ENCODE results near the gene MAMDC2.
"Not testable (repeated sequence)": the region's sequence is repeated elsewhere in the genome, so short reads cannot be mapped to it uniquely, and the experiment has no call there.

The MAMDC2 gene

DNA sequence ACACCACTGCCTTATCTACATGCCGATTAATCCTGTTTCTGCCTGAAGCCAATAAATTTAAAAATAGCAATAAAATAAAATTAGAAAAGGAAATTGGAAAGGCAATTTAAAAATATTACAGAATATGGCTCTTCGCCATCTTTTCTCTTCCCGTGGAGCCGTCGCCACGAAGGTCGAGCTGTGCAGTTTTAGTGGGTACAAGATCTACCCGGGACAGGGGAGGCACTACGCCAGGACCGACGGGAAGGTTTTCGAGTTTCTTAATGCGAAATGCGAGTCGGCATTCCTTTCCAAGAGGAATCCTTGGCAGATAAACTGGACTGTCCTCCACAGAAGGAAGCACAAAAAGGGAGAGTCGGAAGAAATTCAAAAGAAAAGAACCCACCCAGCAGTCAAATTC is 173.4 kb downstream of the MAMDC2 start:
- no peak for DNase-seq

DNA sequence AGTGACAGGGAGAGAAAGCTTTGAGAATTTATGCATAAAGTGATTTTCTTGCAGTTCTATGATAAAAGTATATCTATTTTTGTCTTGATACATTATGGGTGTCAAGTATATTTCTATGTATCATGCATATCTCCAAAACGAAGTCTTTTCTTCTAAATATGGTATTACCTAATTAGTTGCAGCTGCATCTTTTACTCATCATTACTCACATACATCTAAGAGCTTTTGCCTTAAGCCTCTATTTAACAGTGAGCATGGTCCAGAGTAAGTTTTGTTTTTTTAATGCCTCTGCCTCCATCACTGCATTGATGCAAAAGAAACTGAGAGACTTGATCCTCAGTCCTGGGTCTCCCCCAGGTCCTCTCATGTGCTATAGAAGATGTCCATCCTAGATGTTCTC is 175.1 kb downstream of the MAMDC2 start:
- no peak for DNase-seq

DNA sequence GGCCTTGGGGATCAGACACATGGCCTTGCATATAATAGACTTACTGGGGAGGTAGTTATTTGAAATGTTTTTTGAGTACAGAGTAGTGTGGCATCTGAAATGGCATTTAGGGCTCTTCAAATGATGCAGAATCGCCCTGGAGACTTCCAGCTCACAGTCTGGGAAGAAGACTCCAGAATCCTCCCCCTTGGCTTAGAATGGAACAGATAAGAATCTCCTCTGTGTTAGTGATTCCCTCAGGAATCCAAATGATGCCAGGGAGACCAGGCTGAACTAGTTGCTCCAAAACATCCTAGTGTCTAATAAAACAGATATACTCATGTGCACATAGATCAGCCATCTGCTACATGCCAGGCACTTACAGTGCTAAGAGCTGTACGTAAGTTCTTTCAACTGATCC is 176.6 kb downstream of the MAMDC2 start:
- no peak for DNase-seq

DNA sequence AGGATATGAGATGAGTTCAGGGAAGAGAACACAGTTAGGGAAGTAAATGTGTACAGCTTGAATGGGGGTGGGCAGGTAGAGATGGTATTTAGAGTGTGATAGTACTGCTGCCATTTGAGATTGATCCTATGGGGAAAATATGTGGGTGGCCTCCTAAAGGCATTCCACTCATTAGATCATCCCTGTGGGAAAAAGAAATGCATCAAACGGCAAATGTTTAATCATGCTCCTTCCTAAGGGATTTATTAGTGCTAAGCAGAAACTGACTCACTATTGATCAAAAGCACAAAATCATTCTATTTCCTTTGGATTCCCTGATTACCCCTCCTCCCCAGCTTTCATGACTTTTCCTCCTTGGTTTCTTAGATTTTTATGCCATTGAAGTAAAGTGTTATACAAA is 178.7 kb downstream of the MAMDC2 start:
- DNase-seq, result no peak

DNA sequence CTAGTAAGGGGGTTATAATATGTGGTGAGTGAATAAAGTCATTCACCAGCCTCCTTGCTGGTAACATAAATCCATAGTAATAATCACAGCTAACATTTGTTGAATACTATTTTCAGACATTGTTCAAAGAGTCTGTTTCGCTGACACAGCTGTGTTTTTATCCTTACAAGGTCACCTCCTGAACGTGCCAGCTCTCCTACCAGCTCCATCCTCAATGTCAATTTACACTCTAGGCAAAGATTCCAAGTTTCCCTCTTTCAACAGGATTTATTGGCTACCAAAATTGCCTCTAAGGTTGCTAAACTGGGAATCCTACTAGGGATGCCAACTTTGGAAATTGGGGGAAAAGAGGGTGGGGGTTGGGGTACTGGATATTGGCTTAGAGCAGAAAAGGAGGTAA is 184.5 kb downstream of the MAMDC2 start:
- DNase-seq, result no peak

DNA sequence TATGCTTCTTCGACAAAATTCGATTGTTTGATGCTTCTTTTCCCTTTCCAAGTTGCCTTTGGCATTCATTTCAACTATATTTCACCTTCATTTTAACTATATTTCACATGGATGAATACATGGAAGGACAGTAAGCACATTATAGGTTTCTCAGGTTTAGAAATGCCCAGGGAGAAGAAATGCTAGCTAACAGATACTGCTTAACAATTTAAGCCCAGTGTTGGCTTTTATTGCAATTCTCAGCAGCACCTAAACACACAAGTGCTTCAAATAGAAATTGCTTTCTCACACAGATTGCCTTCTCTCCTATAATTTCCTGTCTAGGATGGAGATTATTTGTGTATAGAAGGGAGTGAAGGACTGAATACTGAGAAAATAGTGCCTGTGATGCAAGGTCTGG is 185.0 kb downstream of the MAMDC2 start:
- no peak for DNase-seq

DNA sequence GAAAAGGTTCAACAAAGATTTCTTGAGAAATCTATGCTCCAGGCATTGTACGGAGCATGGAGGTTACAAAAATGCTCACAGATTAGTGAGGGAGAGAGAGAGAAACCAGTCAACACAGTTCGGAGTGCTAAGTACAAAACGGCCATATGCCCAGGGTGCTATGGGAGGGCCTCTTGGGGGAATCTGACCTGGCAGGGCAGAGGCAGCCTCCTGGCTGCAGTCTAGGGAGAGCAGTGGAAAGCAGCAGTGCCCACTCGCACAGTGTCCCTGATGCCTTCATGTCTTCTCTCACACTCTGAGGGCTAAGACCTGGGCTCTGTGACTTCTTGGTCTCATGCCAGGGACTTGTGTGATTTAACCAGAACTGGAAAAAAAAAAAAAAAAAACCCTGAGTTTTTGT is 185.4 kb downstream of the MAMDC2 start:
- no peak for DNase-seq

DNA sequence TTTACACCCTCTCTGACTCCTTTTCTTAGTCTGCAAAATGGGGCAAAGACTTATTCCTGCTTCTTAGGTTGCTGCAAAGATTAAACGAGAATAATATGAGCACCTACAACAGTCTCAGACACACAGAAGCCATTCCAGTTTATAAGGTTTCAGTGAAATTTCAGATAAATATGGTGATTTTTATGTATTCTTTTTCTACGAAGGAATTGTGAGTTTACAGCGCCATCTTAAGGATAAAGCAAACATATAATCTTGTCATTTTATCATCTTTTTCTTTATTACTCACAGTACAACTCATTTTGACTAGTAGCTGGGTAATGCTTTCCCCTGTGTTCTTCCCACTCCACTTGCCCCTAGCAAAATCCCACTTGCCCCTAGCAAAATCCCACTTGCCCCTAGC is 185.9 kb downstream of the MAMDC2 start:
- DNase-seq, result peak; percentile 24

DNA sequence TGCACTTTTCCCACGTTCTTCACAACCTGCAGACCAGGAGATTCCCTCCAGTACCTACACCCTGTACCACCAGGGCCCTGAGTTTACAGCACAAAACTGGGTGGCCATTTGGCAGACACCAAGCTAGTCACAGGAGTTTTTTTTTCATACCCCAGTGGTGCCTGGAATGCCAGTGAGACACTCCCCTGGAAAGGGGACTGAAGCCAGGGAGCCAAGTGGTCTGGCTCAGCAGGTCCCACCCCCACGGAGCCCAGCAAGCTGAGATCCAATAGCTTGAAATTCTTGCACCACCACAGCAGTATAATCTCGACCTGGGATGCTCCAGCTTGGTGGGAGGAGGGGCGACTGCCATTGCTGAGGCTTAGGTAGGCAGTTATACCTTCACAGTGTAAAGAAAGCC is 188.8 kb downstream of the MAMDC2 start:
- DNase-seq, result no peak

DNA sequence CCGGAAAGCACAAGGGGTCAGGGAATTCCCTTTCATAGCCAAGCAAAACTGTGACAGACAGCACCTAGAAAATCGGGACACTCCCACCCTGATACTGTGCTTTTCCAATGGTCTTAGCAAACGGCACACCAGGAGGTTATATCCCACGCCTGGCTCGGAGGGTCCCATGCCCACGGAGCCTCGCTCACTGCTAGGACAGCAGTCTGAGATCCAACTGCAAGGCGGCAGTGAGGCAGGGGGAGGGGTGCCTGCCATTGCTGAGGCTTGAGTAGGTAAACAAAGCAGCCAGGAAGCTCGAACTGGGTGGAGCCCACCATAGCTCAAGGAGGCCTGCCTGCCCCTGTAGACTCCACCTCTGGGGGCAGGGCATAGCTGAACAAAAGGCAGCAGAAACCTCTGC is 190.6 kb downstream of the MAMDC2 start:
- not testable (repeated sequence) for DNase-seq

DNA sequence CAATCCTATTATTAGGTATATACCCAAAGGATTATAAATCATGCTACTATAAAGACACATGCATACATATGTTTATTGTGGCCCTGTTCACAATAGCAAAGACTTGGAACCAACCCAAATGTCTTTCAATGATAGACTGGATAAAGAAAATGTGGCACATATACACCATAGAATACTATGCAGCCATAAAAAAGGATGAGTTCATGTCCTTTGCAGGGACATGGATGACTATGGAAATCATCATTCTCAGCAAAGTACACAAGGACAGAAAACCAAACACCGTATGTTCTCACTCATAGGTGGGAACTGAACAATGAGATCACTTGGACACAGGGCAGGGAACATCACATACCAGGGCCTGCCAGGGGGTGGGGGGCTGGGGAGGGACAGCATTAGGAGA is 202.3 kb downstream of the MAMDC2 start:
- DNase-seq, result not testable (repeated sequence)

DNA sequence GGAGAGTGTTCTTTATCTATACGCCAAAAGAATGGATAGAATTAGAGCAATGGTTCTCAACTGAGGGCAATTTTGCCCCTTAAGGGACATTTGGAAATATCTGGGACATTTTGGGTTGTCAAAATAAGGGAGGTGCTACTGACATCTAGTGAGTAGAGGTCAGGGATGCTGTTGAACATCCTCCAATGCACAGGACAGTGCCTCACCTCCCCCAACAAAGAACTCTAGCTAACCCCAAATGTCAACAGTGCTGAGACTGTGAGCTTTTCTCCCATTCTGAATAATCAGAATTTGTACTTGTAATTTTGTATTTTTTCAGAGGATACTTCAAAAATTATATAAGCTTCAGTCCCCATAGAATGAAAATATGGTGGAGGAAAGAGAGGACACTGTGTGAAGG is 206.6 kb downstream of the MAMDC2 start:
- DNase-seq, result no peak

DNA sequence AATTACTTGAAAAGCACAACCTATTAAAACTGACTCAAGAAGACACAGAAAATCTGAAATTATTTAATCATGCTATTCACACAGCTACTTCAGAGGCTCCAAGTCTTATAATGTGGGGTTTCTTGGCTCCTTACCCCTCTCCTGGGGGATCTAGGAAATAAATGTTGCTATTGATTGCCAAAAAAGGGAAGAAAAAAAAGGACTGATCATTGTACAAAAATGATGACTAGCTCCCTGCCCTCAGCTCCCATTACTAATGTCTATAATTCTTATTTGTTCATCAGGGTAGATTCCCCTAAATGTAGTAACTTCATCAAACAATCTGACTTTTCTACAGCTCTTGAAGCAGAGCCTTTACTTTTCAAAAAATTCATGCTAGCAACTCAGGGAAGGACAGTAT is 211.8 kb downstream of the MAMDC2 start:
- DNase-seq, result no peak

DNA sequence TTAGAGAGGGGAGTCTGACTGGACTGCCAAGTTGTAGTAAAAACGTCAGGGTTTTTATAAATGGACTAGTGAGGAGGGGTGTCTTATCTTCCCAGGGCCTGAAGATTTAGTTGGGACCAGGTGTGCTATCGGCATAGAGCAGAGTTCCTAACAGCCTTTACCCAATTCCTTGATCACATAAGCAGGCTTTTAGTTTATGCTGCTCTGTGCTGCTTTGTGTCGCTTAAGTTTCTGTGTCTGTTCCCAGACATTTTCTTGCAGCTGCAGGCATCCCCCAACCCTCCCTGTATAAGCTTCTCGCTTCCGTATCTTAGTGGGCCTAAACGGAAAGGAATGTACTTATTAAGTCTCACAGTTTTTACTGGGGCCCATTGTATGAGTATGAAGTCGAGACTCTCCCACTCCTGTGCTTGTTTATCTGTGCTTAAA is 212.5 kb downstream of the MAMDC2 start:
- no peak for DNase-seq

DNA sequence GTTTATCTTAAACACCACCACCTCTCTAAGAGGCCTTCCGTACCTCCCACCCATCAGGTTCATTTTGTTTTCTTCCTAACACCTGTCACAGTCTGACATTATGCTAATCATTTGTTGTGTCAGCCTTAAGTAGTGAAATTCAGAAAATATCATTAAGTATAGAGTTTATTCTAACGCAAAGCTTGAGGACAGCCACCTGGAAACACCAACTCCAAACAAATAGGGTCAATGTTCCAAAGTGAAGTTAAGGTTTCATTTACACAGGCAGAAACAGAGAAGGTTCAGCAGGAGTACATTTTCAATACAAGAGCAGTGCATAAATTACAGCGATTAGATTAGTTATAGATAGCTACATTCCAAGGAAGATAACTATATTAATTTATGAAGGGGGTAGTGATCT is 213.9 kb downstream of the MAMDC2 start:
- no peak for DNase-seq

DNA sequence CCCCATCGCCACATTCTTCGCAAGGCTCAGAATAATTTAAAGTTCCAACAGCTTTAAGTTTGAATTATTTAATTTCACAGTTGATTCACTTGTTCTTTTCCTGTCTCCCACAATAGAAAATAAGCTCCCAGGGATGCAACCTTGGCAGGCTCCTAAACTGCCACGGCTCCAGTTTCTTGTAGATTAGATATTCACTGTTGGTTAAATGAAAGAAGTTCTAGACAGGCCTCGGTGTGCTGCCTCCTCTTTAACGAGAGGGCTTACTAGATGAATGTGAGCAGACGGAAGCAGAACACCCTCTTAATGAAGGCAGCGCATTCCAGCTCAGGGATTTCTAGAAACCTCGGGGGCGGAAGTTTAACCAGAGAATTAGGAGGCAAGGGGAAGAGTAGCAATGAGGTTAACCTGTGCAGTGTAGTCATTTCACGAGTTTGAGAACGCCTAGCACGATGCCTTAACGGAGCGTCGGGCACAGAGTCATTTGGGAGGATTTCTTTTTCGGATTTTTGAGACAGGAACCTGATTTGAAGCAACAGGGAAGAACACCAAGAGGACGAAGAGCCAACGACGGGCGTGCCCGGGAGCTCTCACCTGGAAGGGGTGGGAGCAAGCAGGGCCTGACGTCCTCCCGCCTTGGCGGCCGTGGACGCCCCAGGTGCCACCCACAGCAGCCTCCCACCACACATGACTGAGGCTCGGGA is 214.5 kb downstream of the MAMDC2 start:
- DNase-seq, result peak; percentile 71

DNA sequence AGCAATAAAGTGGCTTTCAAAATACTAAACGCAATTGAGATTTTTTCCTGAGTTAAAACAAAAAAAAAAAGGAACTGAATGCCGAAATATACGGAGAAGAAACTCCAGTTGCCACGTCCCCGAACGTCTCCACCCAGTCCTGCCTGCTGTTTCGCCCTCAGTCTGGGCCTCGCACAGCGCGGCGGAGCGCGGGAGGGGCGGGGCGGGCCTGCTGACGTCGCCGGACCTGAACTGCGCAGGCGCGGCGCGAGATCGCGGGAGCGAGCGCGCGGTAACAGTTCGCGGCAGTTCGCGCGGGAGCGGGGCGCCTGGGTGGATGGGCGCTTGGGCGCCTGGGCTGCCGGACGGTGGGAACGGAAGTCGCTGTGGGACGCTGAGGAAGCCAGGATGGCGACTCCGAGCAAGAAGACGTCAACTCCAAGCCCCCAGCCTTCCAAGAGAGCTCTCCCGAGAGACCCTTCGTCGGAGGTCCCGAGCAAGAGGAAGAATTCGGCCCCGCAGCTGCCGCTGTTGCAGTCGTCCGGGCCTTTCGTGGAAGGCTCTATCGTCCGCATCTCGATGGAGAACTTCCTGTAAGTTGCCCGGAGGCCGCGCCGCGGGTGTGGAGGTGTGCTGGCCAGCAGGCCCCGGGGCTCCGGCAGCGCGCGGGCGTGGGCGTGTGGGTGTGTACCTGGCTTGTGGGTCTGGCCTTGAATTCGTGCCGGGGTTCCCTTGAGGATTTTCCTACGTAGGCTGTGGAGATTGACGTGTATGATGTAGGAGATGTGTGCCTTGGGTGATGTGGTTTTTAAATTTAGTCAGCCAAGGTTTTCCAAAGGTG is 215.3 kb downstream of the MAMDC2 start, which contains the start of gene SMC5:
SMC5 (plus strand) TSS at position 287 of the 820 bp plus-strand sequence; CDS start at position 388, 101 bp downstream.
- DNase-seq, result peak; percentile 94

DNA sequence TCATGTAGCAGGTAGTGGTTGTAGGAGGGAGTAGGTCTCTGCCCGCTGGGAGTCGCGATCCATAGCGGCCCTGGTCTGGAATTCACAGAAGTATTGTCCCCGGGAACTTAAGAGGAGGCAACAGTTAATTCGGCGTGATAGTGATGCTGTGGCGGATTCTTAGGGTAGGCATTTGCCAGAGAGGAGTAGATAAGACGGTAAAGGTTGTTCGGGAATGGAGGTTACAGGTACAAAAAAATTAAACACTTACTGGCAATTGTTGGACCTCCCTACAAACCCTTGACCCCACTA is 215.8 kb downstream of the MAMDC2 start:
- peak; percentile 51 for DNase-seq

DNA sequence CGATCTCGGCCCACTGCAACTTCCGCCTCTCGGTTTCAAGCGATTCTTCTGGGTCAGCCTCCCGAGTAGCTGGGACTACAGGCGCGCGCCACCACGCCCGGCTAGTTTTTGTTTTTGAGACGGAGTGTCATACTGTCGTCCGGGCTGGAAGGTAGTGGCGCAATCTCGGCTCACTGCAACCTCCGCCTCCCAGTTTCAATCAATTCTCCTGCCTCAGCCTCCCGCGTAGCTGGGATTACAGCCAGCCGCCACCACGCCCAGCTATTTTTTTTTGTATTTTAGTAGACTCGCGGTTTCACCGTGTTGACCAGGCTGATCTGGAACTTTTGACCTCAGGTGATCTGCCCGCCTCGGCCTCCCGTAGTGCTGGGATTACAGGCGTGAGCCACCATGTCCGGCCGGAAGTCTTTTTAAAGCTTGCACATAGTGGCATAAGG is 216.4 kb downstream of the MAMDC2 start:
- no peak for DNase-seq

DNA sequence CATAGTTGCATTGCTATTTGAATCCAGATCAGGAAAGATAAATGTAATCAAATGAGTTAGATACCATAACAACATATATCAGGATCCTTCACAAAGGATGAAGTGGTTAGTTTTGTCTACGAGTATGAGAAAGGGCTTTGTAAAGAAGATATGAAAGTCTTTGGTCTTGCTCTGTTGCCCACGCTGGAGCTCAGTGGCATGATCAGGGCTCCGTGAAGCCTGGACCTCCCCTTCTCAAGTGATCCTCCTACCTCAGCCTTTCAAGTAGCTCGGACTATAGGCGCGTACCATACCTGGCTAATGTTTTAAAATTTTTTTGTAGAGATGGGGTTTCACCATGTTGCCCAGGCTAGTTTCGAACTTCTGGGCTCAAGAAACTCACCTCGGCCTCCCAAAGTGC is 217.0 kb downstream of the MAMDC2 start:
- no peak for DNase-seq

DNA sequence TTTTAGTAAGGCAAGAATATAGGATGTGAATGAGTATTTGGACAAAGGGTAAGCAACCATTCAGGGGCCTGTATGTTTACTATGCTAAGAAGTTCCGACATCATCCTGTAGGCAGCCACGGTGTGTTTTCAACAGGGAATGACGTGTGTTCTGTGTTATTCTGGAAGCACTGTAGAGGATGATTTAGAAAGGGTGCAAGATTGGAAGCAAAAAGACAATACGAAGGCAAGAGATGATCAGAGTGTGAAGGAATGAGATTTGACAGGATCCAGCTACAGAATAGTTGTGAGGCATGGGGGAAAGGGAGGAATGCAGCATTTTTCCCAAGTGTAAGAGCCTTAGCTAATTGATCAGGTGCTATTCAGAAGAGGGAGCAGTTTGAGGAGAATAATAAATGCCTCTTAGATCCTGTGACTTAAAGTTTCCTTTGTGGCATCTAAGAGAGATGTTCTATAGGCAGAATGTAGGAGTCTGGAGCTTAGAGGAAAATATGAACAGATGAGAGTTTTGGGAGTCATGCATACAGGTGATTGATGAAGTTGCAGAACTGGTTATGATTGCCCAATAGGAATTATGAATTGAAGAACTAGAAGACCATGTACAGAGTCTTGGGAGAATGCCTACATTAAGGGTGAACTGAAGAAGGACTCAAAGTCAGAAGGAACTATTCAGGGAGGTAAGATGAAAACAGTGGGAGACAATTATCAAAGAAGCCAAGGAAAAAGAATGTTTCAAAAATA is 217.7 kb downstream of the MAMDC2 start:
- DNase-seq, result no peak

DNA sequence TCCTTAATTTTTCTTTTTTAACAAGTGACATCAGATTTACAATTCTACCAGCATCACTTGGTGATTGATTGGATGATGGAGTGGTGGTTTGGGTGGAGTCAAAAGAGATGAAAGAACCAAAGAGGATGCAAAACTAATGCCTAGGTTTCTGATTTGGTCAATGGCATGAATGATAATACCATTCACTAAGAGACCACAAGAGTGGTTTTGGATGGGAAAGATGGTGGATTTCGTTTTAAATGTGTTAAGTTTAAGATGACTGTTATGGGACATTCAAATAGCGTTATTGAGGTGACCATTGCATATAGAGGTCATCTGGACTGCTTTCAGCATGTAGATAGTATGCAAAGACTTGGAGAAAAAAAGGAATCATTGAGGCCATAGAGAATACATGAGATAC is 218.7 kb downstream of the MAMDC2 start:
- no peak for DNase-seq

DNA sequence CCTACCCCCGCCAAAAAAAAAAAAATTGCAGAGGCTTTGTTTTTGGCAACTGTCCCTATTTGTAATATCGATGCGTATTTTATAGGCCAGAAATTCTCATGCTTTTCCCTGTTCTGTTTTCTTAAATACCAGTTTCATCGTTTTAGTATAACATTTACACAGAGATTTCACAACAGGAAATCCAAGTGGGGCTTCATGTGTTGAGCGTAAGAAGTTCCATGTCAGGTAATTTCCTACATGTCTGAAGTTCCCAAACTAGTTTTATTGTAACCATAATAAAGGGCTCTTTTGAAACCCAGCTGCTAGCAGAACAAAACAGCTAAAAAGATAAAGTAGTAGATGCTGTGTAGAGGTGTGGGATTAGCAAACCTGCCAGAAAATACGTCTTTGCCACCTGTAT is 219.3 kb downstream of the MAMDC2 start:
- DNase-seq, result no peak

DNA sequence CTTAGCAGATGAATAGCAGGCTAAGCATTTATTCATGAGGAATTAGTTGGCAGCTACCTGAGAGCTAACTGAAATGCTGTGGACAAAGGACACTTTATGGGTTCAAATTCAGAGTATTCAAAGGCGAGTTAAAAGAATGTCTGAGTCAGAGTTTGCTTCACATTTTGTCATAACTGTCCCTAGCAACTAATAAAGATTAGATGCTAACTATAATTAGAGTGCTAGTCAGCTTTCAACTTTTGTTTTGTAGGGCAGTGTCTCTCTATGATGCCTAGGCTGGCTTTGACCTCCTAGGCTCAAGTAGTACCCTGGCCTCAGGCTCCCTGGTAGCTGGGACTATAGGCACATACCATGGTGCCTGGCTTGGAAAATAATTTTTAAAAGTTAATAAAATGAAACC is 219.8 kb downstream of the MAMDC2 start:
- no peak for DNase-seq

Data from OCI-M1 (cell line).